Activated CD4-positive, alpha-beta T cell treated with anti-CD3 and anti-CD28 coated beads, Interleukin-2, amount 50 U/mL, for 16 hours (primary cell): ENCODE results near the gene TCF23.

Source experiments
- DNase-seq: peaks from one replicate; pipeline ENCODE4 v3.0.0-alpha.2; 2020

TCF23 gene

DNA sequence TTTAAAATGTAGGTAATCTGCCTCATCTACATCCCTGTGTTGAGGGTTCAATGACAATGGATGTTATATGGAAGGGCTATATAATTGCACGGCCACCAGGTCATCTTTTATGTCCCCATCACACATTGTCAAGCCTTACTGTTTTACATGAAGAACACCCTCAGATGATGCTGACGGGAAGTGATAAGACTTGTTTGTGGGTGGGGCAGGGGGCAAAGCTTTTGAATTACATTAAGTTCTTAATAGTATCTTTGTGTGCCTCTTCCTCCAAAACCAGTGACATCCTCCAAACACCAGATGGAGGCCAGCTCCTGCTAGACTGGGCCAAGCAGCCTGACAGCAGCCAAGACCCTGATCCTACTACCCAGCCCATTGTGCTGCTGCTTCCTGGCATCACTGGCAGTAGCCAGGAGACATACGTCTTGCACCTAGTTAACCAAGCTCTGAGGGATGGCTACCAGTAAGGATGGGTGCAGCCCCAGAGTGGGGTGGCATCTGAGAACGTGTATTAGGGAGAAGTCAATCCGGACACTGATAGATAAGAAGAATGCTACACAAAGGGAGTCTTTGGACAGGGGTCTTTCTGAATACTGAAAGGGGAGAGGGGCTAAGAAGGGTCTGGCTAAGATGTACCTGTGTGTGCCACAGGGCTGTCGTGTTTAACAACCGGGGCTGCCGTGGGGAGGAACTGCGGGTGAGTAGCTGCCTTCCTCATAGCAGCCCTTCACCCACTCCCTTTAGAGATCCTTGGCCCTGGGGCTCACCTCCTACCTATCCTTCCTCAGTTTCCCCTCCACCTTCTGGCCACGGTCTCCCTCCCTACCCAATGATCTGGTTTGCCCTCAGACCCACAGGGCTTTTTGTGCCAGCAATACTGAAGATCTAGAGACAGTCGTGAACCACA is 19.9 kb upstream of the TCF23 start:
- DNase-seq: no peak

DNA sequence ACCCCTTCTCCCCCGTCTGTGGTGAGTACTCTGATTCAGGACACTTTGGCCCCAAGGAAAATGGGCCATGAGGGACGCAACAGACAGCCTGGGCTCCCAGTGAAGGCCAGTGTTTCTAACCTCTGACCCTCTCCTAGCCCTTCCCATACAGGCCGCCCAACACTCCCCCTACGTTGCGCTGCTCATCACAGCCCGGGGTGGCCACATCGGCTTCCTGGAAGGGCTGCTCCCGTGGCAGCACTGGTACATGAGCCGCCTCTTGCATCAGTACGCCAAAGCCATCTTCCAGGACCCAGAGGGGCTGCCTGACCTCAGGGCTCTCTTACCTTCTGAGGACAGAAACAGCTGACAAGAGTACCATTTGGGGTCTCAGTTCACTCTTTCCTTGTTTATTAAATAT is 18.4 kb upstream of the TCF23 start:
- no peak for DNase-seq

DNA sequence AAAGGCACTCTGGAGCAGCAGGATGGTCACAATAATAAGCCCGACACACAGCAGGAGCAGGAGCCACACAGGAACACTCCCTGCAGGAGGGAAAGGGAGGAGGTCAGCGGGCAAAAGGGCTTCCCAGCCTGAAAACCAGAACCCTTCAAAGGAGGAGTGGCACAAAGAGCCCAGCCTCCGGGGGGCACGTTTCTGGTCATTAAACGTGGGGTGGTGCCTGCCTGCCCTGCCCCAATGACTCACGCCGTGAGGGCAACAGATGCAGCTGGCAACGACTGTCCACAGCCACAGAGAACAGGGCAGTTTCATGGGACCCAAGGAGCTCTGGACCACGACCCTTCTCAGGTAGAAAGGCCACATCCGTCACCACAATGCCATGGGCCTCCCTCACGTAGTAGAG is 17.4 kb upstream of the TCF23 start:
- DNase-seq: no peak

DNA sequence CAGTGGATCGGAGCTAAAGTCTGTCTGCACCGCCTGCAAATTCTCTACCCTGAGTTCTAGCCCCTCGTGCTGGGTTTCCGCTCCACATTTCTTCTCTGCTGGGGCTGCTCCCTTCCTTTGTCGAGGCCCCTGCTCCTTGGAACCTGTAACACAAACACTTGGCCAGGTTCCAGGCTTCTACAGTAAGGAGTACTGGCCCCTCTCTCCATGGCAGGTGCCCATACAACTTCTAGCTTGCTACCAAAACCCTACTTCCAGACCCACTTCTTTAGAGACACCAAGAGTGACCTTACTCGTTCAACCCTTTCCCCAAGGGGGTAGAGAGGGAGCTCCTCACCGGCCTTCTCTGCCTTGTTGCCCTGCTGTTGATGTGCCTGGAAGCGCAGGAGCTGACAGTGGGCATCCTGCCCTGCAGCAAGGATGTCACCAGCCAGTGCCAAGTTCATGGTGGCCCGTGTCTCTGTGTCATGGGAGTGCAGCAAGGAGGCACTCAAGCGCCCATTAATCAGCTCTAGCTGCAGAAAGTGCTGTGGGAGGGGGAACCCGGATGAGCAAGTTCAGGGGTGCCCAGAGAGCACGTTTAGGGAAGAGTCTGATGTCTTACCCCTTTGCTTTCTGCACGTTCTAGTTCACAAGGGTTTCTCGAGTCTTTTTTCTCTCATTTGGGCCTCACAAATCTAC is 15.5 kb upstream of the TCF23 start:
- DNase-seq: peak; percentile 35

DNA sequence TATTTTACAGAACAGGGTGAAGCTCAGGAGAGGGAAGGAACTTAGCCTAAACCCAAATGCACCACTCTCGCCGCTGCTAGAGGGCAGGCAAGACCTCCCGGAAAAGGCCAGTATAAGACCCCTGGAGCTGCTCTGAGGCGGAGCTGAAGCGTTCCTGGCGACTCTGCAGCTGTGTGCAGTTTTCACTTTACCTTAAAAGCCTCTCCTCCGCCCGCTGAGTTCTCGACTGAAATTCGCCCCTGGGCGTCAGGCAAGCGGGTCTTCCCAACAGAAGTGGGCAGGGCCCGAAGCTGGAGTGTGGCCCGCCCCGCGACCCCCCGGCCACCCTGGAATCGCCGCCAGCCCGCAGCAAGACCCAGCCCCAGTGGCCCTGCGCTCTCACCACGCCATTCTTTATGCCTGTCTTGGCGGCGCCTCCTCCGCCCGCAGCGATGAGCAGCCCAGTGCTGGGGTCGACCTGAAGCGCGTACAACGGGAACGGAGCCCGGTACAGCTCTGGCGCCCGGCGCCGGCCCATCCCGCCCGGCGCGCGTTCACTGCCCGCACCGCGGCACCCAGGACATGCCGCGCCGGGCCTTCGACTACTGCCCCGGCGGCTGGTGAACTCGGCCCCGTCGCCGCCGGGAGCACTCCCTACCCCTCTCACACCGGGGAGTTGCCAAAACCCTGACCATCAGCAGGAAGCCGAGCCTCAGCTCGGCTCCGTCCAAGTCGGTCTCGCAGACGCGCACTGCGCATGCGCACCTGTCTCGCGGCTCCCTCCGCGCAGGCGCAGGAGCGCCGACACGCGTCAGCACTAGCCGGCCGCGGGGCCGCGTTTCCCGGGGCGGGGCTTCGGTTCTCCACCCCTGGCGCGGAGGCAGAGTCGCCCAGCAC is 14.7 kb upstream of the TCF23 start, which contains the start of gene PREB:
Gene PREB (minus strand): TSS at position 732 of the 876 bp plus-strand sequence. CDS start 215 bp downstream, at position 517.
- DNase-seq: peak; percentile 98

DNA sequence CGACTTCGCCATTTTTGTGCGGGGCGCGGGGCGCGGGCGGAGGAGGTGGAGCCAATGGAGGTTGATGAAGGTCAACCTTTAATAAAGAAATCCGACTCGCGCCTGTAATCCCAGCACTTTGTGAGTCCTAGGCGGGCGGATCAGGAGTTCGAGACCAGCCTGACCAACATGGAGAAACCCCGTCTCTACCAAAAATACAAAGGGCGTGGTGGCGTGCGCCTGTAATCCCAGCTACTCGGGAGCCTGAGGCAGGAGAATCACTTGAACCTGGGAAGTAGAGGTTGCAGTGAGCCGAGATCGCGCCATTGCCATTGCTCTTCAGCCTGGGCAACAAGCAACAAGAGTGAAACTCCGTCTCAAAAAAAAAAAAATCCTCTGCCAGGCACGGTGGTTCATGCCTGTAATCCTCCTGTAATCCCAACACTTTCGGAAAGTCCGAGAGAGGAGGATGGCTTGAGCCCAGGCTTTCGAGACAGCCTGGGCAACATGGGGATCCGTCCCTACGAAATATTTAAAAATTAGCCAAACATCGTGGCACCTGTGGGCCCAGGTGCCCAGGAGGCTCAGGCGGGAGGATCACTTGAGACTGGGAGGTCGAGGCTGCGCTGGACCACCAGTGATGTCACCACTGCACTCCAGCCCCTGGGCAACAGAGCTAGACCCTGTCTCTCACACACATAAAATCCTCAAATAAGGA is 13.9 kb upstream of the TCF23 start:
- DNase-seq: no peak

DNA sequence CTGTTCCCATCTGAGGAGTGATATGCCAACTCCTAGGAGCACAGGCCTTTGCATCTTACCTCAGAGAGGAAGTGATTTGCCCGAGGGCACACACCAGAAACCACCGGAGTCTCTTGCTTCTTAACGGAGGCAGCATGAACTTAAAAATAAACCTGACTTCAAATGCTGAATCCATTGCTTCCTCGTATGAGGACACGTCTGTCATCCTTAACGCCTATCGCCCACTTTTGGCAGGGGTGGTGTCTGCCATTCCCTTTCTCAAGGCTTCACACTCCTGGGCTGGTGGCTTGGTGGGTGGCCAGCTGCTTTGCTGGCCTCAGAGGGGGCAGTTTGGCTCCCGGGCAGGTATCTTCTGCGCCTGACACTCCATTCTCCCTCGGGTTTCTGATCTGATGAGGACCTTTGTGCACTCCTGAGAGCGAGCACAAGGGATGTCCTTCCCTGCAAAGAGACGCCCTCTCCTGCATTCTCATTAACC is 13.3 kb upstream of the TCF23 start:
- no peak for DNase-seq

DNA sequence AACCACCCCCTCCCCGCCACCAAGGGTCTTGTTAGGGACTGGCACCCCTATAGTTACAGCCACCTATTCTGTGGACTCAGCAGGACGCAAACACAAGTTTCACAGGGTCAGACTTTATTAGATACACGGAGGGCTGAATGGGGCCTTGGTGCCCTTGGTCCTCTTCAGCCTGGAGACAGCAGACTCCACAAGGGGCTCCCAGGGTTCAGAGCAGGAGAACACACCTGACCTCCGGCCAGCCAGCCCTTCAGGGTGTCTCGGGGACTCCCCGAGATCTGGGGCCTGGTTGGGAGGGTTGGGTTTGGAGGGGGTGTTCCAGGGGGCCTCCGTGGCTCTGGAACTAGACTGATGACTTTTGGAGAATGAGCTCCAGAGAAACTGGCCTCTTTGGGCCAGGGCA is 12.1 kb upstream of the TCF23 start:
- DNase-seq: no peak

DNA sequence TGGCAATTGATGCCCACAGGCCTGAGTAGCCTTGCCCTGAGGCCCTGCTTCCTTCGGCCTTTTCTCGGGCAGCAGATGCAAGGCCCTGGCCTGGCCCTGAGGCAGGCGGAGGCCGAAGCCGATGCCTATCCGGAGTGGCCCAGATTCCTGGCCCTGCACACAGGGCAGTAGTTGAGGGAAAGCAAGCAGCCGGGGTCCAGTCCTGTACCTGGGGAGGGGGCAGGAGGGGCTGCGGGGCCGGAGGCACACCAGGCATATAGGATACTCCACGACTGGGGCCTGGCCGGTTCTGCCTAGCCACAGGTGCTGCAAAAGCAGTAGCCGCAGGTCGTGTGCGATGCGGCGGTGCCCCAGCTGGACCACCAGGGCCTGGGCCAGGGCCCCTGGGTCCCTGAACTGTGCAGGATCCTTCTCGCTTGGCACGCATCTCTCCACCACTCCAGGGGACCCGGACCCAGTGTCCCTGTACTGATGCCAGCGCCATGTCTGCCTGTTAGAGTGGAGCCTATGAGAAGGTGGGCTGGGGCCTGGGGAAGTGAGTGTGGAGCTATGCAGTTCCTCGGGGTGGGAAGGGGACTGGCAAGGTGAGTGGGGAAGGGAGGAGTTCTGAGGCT is 11.4 kb upstream of the TCF23 start:
- no peak for DNase-seq

DNA sequence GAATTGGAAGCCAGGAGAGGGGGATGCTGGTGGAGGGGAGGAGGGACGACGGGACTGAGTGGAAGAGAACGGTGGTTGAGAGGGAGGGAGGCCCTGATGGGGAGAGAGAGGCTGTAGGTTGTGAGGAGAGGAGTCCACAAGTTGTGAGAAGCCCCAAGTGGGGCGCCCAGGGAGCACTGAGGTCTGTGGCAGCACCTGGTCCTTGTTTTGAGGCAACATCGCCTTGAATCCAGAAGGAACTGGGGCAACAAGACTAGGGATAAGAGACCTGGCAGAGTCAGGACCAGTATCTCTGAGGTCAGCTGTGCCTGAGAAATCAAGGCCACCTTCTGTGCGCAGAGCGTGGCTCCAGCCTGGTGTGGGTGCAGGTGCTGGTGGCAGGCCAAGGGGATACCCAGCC is 10.7 kb upstream of the TCF23 start:
- DNase-seq: no peak

DNA sequence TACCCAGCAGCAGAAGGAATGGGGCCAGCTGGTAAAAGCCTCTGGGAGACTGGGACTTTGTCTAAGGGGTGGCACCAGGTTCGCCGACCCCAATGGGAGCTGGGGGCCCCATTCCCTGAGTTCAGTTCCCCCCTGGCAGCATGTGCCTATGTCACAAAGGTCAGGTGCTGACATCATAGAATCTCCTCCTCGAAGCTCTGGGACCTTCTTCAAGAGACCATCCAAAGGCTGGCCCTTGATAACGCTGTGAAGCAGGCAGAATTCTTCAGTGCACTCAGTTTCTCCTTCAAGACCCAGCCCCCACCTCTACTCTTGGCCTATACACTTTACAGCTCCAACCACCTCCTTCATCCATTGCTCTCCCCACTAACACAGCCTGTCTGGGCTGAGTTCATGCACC is 9.5 kb upstream of the TCF23 start, which contains the start of gene PRR30:
Gene PRR30 (minus strand): TSS at position 101 of the 400 bp plus-strand sequence. CDS start 1,081 bp downstream, outside the sequence.
- DNase-seq: no peak

DNA sequence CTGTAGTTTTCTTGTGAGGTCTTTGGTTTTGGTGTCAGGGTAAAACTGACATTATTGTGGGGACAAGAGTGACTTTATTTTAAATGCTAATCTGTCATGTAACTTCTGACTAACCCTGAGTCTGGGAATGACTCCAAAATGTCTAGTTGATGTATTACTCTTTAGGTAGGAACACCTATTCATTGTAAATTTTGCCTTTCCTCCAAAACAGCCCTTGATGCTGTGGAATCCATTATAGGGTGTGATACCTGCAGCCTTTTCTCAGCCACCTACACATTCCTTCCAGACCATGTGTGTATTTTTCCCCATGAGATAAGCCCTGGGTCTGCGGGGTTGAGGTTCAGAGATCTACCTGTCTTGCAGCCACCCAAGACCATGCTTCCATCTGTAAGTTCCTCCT is 5.5 kb upstream of the TCF23 start:
- DNase-seq: no peak

DNA sequence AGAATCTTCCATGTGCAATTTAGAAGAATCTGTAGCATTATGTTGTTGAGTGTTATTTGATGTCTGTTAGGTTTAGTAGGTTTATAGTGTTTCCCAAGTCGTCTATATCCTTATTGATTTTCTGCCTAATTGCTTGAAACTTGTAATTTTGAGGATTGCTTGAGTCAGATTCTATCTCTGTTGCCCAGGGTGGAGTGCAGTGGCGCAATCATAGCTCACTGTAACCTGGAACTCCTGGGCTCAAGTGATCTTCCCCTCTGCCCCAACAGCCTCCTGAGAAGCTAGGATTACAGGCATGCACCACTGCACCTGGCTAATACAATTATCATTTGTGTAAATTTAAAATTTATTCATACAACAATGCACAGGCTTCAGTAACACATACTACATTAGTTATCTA is 3.1 kb upstream of the TCF23 start:
- no peak for DNase-seq

DNA sequence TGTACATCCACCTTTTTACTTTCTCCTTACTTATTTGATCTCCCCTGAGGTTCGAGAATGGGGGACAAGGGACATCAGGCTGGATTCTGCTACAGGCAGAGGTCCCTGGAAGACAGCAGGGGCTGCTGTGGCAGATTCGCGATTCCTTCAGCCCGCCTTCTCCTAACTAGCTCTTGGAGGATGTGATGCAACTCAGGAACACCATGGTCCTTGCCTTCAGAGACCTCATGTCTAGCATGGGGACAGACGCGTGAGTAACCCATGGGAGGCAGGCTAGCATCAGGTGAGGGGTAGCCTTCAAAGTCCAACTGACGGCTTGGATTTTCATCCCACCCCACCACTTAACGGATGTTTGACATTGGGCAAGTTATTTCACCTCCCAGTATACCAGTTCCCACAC is 869 bp upstream of the TCF23 start:
- no peak for DNase-seq

DNA sequence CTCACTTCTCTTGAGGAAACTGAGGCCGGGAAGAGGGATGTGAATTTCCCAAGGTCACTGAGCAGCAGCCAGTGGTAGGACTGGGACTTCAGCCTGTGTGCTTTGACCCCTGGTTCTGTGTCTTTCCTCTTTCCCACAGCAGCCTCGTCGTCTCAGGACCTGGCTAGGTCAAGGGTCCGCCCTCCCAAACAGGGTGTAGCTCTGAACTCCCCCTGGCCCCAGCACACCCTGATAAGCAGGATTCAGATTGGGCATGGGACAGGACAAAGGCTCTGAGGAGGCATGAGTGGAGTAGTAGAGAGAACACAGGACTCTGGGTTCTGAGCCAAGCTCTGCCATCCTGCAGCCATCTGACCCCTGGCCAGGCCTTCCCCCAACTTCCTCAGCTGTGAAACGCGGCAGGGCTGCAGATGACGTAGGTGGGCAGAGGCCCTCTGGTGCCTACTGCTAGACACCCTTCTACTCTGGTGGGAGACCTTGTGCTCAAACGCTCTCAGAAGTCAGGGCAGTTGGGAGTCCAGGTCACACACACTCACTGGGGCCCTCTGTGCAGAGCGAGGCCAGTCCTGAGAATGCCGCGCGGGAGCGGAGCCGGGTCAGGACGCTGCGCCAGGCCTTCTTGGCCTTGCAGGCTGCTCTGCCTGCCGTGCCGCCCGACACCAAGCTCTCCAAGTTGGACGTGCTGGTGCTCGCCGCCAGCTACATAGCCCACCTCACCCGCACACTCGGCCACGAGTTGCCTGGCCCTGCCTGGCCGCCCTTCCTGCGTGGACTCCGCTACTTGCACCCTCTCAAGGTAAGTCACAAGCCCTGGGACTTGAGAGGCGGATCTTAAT is 984 bp downstream of the TCF23 start:
- DNase-seq: no peak

DNA sequence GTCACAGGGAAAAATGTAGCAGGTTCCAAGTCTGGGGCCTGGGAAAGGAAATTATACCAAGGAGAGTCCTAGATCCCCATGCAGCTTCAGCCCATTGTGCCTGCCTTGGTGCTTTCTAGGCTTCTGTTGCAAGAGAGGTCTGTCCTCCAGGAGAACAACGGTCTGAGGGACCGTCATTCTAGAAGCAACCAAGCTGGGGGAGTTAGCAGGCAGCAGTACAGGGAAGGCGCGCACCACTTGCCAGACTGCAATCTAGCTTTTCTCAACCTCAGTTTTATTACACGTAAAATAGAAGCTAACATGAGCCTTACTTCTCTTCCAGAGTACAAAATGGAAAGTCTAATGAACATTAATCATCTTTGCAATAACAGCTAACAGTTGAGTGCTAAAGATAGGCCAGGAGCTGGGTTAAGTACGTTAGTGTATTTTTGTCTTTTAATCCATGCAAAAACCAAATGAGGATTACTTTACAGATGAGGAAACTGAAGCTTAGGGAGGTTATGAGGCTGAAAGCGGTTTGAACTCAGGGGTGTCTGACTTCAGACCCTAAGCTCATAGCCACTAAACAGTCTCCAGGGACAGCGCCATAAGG is 1.9 kb downstream of the TCF23 start:
- DNase-seq: no peak

DNA sequence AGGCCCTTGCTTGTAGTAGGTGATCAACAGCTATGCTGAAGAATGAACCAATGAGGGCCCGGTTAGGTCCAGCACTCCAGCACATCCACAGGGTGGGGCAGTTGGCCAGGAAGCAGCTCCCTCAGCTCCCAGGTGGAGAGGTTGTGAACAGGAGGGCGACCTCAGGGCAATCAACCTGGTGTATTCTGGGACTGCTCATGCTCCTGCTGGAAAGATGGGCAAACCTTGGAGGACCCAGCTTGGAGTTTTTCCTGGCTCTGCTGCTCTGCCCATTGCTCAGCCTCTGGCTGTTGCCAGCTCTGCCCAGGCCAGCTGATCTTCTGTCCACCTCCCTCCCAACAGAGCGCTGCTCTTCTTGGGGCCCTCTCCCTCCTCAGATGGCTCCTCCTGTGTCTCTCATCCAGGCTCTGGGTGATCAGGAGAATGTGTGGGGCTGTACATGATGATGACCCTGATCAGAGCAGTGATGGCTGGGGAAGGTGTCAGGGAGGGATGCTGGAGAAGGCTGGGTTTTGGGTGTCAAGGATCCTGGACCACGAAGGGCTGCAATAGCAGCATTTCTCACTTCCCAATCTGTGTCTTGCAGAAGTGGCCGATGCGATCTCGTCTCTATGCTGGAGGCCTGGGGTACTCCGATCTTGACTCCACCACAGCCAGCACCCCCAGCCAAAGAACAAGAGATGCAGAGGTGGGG is 3.4 kb downstream of the TCF23 start:
- no peak for DNase-seq

DNA sequence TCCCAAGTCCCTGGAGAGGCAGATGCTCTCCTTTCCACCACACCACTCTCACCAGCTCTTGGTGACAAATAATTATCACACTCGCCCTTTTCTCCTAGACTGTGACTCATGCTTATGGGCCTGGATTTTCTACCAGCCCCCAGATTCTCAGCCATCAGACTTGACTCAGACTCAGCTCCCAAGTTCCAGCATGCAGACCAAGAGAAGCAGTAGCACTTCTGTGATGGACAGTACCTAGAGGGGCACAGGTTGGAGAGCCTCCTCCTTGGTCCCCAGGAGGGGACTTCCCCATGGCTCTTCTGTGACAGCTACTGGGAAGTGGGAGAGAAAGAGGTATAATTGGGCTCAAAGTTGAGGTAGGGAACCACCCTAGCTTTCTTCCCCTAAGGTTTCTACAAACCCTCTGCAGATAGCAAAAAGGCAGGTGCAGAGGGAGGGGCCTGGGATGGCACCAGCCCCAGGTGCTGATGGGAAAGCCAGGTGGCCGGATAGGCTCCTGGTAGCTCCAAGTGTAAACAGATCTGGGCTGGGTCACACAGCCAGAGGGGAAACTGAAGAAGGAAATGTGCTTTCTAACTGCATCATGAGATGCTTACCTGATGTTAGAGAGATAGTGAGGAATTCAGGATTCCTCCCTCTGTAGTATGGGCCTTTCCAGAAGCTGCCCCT is 4.1 kb downstream of the TCF23 start:
- DNase-seq: no peak

DNA sequence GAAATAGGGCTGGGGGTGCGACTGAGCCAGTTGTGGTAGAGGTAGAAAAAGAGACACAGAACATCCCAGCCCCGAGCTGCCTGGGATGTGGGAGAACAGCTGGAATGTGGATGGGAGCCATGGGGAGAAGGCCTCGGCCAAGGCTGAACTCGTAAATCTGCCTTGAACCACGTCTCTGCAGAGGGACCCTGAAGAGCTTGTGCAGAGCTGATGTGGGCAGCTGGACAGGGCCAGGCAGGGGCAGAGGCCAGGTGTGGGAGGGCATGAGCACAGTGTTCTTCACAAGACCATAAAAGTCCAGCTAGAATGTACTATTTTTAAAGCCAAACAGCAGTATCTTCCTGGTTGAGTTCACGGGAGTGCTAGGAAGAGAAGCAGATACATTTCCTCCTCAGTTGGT is 5.7 kb downstream of the TCF23 start:
- no peak for DNase-seq
